ENCODE data around the gene LASP1NB.

Gene LASP1NB

DNA sequence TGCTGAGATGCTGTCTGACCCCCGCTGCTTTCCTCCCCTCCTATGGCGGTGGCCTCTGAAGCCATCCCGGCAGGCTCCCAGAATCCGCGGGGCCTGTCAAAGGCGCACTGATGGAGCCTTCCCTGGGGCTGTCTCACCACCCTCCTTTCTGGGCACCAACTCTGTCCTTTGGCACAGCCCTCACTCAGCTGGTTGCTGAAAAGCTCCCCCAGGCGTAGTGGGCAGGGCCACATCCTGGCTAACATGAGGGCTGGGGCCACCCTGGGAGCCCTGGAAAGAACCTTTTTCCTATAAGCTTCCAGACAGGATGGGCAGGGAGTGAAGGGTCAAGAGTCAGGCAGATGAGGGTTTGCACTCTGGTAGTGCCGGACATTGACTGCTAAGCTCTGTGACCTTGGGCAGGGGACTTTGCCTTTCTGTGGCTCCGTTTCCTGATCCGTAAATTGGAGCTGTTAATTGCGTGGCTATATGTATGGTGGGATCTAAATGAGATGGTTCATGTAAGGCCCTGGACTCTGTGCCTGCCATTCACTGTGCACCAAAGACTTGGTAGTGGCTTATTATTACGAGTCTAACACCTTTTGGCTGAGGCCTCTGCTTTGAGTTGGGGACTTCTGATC, 27.6 kb upstream of the LASP1NB start:
- DNase-seq = peak; percentile 62

DNA sequence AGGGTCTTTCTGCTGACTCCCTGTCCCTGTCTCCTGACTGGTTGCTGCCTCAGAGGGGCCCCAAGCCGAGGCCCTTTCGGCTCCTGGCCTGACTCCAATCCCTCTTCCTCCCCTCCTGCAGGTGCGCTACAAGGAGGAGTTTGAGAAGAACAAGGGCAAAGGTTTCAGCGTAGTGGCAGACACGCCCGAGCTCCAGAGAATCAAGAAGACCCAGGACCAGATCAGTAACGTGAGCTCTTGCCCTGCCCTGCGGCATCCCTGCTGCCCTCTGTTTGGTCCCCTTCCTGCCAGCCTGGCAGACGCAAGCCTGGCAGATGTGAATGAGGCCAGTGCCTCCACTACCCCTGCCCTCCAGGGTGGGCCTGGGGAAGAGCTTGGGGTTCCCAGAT, 27.1 kb upstream of the LASP1NB start:
- no peak for DNase-seq

DNA sequence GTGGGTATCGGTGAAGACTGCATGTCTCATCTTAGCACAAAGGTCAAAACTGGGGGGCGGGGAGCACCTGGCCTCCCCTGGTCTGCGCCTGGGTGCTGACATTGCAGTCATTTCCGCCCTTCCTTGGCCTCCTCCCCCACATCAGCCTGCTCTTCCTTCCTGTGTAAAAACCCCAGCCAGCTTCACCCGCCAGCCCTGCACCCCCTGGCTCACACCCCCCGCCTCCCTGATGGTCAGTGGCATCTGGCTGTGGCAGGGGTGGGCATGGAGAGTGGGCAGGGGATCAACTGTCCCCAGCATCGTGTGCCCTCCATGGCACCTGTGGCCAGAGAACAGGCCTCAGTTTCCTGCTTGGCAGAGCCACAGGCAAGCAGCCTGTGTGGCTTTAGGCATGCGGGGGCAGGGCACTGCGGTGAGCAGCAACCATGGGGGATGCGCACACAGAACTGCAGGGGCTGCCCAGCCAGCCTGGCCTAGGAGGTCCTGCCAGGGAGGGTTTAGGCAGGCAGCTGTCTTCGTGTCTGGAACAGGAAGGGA, 26.5 kb upstream of the LASP1NB start:
- DNase-seq = peak; percentile 93

DNA sequence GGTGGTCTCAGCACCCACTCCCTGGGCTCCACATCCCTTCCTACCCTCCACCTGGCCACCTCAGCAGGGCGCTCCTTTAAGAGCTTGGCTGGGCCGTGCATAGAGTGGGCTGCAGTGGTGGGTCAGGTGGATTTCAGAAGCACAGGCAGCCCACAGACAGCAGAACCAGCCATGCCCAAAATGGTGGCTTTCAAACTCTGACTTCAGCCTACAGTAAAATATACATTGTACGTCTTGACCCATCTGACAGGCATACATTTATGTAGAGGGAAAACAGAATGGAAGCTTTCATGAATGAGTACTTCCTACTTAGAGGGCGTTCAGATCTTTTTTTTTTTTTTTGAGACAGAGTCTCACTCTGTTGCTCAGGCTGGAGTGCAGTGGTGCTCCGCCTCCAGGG, 26.0 kb upstream of the LASP1NB start:
- no peak for DNase-seq

- DNase-seq = peak; percentile 70
Observed at GRCh38 chr17:38900978-38901656, 24.3 kb upstream of the LASP1NB start.

DNA sequence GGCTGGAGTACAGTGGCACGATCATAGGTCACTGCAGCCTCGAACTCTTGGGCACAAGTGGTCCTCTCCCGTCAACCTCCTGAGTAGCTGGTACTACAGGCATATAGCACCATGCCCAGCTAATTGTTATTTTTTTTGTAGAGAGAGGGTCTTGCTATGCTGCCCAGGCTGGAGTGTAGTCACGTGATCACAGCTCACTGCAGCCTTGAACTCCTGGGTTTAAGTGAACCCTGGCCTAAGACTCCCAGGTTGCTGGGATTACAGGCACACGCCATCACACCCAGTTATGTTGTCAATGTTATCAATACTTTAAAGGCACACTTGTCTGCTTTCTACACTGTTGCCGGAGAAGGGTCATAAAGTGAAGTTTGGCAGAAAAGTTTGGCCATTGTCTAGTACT, 22.0 kb upstream of the LASP1NB start:
- no peak for DNase-seq

GRCh38 chr17:38904892-38905291, 20.5 kb upstream of the LASP1NB start:
- DNase-seq = no peak

GRCh38 chr17:38905375-38905774, 20.0 kb upstream of the LASP1NB start:
- DNase-seq = no peak

DNA sequence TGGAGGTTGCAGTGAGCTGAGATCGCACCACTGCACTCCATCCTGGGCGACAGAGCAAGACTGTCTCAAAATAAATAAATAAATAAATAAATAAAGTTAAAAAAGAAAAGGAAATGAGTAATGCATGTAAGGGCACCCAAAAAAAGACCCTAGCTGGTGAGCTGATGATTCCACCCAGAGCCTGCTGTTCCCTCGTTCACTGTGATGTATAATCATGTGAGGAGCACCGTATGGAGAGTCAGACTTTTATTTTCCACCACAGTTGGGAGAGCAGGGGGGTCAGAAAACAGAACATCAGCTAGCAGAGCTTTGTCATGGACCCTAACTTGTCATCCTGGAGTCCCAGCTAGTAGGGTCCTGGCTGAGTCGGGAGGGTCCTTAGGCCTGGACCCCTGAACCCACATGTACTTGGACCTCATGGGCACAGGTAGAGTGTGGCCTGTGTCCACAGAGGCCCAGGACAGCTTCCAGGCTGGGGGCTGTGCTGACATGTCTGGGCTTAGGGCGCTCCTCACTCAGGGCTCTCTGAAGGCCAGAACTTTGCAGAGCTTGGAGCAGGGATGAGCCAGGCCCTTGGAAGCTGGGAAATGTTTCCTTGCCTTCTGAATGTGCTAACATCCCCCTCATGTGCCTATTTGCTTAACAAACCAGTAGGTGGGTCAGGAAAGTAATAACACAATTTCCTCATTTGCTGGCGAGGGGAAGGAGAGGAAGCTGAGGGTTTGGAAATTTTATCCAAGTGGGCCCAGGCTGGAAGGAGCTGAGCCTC, 18.8 kb upstream of the LASP1NB start:
- DNase-seq = no peak

- no peak for DNase-seq
Observed at GRCh38 chr17:38907930-38908675, 17.3 kb upstream of the LASP1NB start.

DNA sequence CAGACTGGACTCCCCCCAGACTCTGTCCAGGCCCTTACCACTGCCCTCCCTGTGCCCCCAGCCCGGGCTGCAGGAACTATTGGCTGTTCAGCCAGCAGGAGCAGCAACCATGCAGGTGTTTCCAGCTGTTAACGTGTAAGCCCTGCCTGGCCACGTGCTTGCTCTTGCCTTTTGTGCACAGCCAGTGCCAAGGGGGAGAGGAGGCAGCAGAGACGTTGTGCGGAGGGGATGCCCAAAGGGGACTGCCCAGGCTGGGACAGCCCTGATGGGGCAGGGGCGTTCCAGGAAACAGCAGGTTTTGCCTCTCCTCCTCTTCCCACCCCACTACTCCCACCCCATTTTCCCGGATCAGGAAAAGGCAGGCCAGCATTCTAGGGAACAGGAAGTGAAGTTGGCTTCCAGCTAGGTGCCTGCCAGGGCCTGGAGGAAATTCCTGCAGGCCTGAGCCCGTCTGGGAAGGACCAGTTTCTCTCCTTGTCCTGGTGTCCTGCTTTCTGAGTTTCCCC, 16.7 kb upstream of the LASP1NB start:
- no peak for DNase-seq

DNA sequence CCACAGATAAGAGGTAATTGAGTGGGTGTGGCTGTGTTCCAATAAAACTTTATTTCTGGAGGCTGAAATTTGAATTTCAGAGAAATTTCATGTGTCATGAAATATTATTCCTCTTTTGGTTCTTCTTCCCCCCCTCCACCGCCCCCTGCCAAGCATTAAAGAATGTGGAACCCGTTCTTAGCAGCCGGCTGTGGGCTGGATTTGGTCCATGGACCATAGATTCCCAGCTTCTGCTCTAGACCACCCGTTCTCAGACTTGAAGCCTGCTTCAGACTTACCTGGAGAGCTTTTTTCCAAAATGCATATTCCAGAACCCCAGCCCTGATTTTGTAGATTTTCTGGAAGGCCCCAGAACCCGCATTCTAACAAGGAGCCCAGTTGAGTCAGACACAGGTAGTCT, 15.1 kb upstream of the LASP1NB start:
- no peak for DNase-seq

DNA sequence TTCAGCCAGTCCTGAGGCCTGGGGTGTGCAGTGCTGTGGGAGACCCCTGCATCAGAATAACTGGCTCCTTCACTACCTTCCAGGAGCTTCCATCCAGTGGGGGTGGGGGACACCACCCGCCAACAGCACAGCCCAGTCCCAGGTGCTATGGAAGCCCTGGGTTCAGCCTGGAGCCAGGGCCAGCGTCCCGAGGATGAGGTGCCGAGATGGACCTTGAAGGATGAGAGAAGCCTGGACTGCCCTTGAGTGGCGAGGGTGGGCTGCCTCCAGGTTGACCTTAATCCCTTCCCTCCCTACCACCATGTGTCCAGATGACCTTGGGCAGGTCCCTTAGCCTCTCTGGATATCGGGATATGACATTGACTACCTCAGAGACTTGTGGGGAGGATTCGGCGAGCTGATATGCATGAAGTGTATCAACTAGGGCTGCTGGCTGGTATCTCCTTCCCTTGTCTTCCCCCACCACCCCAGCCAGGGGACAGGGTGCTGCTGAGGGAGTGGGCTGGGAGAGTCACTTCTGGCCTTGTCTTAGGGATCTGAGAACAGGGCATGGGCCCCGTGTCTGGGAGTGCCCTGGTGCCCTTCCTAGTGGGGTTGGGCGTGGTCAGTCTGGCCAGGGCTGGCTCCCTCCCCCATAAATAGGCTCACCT, 14.2 kb upstream of the LASP1NB start:
- no peak for DNase-seq

- DNase-seq = peak; percentile 41
Observed at GRCh38 chr17:38911731-38912081, 13.7 kb upstream of the LASP1NB start.

- peak; percentile 42 for DNase-seq
Observed at GRCh38 chr17:38912221-38912813, 13.1 kb upstream of the LASP1NB start.

GRCh38 chr17:38914741-38915638, 10.4 kb upstream of the LASP1NB start:
- peak; percentile 46 for DNase-seq

DNA sequence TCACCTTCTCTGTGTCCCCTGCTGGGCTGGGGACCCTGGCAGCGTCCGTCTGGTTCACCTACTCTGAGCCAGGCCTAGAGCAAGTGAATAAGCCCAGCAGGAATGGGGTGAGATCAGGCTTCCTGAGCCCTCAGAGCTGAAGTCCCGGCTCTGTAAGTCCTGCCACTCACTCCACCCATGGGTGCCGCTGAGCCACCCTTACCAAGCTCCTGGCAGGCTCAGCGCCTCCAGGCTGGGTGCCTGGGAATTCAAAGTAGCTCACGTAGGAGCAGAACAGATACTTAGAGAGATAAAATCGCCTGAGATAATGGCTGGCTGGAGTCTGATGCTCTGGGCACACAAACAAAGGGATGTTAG, 9.8 kb upstream of the LASP1NB start:
- DNase-seq = peak; percentile 13

DNA sequence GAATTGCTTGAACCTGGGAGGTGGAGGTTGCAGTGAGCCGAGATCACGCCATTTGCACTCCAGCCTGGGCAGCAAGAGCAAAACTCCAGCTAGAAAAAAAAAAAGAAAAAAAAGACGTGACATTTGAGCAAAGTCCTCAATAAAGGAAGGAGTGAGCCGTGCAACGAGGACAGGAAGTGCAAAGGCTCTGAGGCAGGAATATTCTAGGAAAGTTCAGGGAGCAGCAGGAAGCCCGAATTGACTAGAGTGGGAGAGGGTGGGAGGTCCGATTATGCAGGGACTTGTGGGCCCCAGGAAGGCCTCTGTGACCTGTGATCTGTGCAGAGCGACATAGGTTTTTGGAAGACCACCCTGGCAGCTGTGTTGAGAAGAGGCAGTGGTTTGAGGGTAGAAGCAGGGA, 8.6 kb upstream of the LASP1NB start:
- DNase-seq = peak; percentile 33

DNA sequence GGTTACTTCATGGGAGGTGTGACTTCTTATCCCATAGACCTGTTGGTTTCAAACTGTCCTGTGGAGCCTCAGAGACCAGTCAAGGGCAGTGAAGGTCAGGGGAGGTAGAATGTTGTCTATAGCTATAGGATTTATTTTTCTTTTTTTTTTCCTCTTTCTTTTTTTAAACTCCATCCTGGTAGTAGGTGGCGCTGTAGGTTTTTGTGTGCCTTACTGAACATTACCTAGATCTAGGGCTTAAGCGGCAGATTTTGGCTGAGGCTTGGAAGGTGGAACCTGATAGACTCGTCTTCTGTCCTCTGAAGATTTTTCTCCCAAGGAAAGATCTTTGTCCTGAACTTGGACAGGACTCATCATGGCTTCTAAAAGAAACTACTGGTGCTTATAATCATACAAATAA, 8.2 kb upstream of the LASP1NB start:
- no peak for DNase-seq

GRCh38 chr17:38918129-38918913, 7.1 kb upstream of the LASP1NB start:
- DNase-seq = peak; percentile 50
